ENCODE results near the gene FASN. TPM values are rescaled to one million over a fixed set of nuclear protein-coding genes. Genes with fewer than 3 reads are reported as not detected.
A peak's percentile ranks its signal among the peaks of the same experiment; 100 is the strongest.

The FASN gene
- total and polyA plus RNA-seq, 9 donors = 1.3 to 168 (median 42.7) TPM

GRCh38 chr17:82030470-82031302 is 67.3 kb downstream of the FASN start:
- TF ChIP-seq CTCF (IDR thresholded peaks at IDR 0.05) = peak; percentile 86 to 97 (median 96)
- TF ChIP-seq POLR2A (IDR thresholded peaks at IDR 0.05) = no peak
- no peak for TF ChIP-seq EP300 (IDR thresholded peaks at IDR 0.05)
- WGBS, 3 donors = 1 to 2% (median 1%) methylated on average over 43 to 94 of the region's 94 CpGs
- Histone ChIP-seq H3K27me3 (no peaks in the 10 kb centered on the region), H3K4me1 (ENCODE audit: insufficient read depth) (peaks cover 3% of the 10 kb centered on the region), H3K36me3 (no peaks in the 10 kb centered on the region), H3K9me3 (no peaks in the 10 kb centered on the region), H3K27ac (peak overlapping the region in 1 of 2 donors; percentile 23), H3K4me3 (peak overlapping the region; percentile 45)
- intact Hi-C loops (cut with DNase I) = loop anchor here (2.0 to 5.0 kb wide), 4 partner anchors 122 to 127 kb away; no protein-coding TSS in a partner anchor
- peak; percentile 77 to 90 (median 85) for DNase-seq

GRCh38 chr17:82029990-82030469 is 68.0 kb downstream of the FASN start:
- 56 to 65% (median 62%) methylated on average over 30 to 31 of the region's 31 CpGs for WGBS, 3 donors
- Histone ChIP-seq H3K9me3 (no peaks in the 10 kb centered on the region), H3K27me3 (no peaks in the 10 kb centered on the region), H3K4me3 (no peak overlapping the region), H3K27ac (no peak overlapping the region), H3K4me1 (ENCODE audit: insufficient read depth) (peaks cover 3% of the 10 kb centered on the region), H3K36me3 (no peaks in the 10 kb centered on the region)
- intact Hi-C loops (cut with DNase I) = loop anchor here (2.0 to 10.0 kb wide), 5 partner anchors 122 to 295 kb away; no protein-coding TSS in a partner anchor
- DNase-seq = no peak
- TF ChIP-seq POLR2A (IDR thresholded peaks at IDR 0.05) (no peak), CTCF (IDR thresholded peaks at IDR 0.05) (no peak), EP300 (IDR thresholded peaks at IDR 0.05) (no peak)

- no peak for TF ChIP-seq EP300 (IDR thresholded peaks at IDR 0.05)
- TF ChIP-seq CTCF (IDR thresholded peaks at IDR 0.05) = no peak
- no peak for TF ChIP-seq POLR2A (IDR thresholded peaks at IDR 0.05)
Measured at GRCh38 chr17:82029391-82029790, 68.6 kb downstream of the FASN start.

GRCh38 chr17:82028966-82029365 is 69.1 kb downstream of the FASN start:
- intact Hi-C loops (cut with DNase I) = loop anchor here in 1 of 4 donors (10.0 kb wide), 1 partner anchor 296 kb away; no protein-coding TSS in a partner anchor
- 93 to 97% (median 95%) methylated on average over 9 of the region's 9 CpGs for WGBS, 3 donors
- DNase-seq = no peak

More at GRCh38 chr17:82029391-82029790, 68.6 kb downstream of the FASN start:
- WGBS, 3 donors = 85 to 91% (median 89%) methylated on average over 16 of the region's 16 CpGs
- Histone ChIP-seq H3K4me1 (ENCODE audit: insufficient read depth) (peaks cover 3% of the 10 kb centered on the region), H3K27ac (no peak overlapping the region), H3K9me3 (no peaks in the 10 kb centered on the region), H3K4me3 (no peak overlapping the region), H3K27me3 (no peaks in the 10 kb centered on the region), H3K36me3 (no peaks in the 10 kb centered on the region)
- no peak for DNase-seq
- intact Hi-C loops (cut with DNase I) = loop anchor here in 1 of 4 donors (10.0 kb wide), 1 partner anchor 295 kb away; no protein-coding TSS in a partner anchor

More at GRCh38 chr17:82028966-82029365, 69.1 kb downstream of the FASN start:
- H3K36me3 ChIP-seq = no peaks in the 10 kb centered on the region
- H3K27ac ChIP-seq = no peak overlapping the region
- no peaks in the 10 kb centered on the region for H3K27me3 ChIP-seq
- H3K4me1 ChIP-seq (ENCODE audit: insufficient read depth) = peaks cover 6% of the 10 kb centered on the region
- TF ChIP-seq EP300 (IDR thresholded peaks at IDR 0.05) (no peak), POLR2A (IDR thresholded peaks at IDR 0.05) (no peak), CTCF (IDR thresholded peaks at IDR 0.05) (no peak)
- no peak overlapping the region for H3K4me3 ChIP-seq
- H3K9me3 ChIP-seq = no peaks in the 10 kb centered on the region

Other genes with a start within 250 kb of the FASN start
- 100 to 1,000 TPM; 230 to 435 (median 312) TPM for gene P4HB, start 237.7 kb downstream of the FASN start, total RNA-seq
- gene P4HB, start 237.7 kb downstream of the FASN start, polyA plus RNA-seq = 1,000 to 10,000 TPM in 1 of 2 donors, 100 to 1,000 TPM in 1; 222 to 2,080 TPM
- 100 to 1,000 TPM in 6 of 7 donors, 10 to 100 TPM in 1; 52.0 to 455 (median 318) TPM for gene ARHGDIA, start 226.9 kb downstream of the FASN start, total RNA-seq
- 100 to 1,000 TPM in 1 of 2 donors, 10 to 100 TPM in 1; 65.8 to 158 TPM for gene ARHGDIA, start 226.9 kb downstream of the FASN start, polyA plus RNA-seq
- gene ALYREF, start 206.7 kb downstream of the FASN start, total RNA-seq = 100 to 1,000 TPM in 1 of 7 donors, 10 to 100 TPM in 6; 27.2 to 160 (median 58.5) TPM
- 10 to 100 TPM; 14.2 to 34.1 TPM for gene ALYREF, start 206.7 kb downstream of the FASN start, polyA plus RNA-seq
- 100 to 1,000 TPM in 1 of 7 donors, 10 to 100 TPM in 6; 49.4 to 135 (median 81.0) TPM for gene ANAPC11, start 206.5 kb downstream of the FASN start, total RNA-seq
- gene ANAPC11, start 206.5 kb downstream of the FASN start, polyA plus RNA-seq = 100 to 1,000 TPM in 1 of 2 donors, 1 to 10 TPM in 1; 6.1 to 132 TPM
- 1 to 10 TPM in 5 of 7 donors, under 1 TPM in 2; 0.67 to 3.1 (median 1.4) TPM for gene NPB, start 196.0 kb downstream of the FASN start, total RNA-seq
- gene NPB, start 196.0 kb downstream of the FASN start, polyA plus RNA-seq = 1 to 10 TPM in 1 of 2 donors, under 1 TPM in 1; 0.43 to 1.3 TPM
- 10 to 100 TPM; 12.6 to 71.4 (median 25.7) TPM for gene PCYT2, start 186.8 kb downstream of the FASN start, total RNA-seq
- gene PCYT2, start 186.8 kb downstream of the FASN start, polyA plus RNA-seq = 10 to 100 TPM; 20.6 to 29.7 TPM
- 10 to 100 TPM; 12.6 to 17.7 (median 15.5) TPM for gene SIRT7, start 180.1 kb downstream of the FASN start, total RNA-seq
- 10 to 100 TPM in 1 of 2 donors, 1 to 10 TPM in 1; 3.4 to 15.2 TPM for gene SIRT7, start 180.1 kb downstream of the FASN start, polyA plus RNA-seq
- 10 to 100 TPM; 10.6 to 21.1 (median 16.3) TPM for gene MAFG, start 170.5 kb downstream of the FASN start, total RNA-seq
- gene MAFG, start 170.5 kb downstream of the FASN start, polyA plus RNA-seq = 10 to 100 TPM in 1 of 2 donors, 1 to 10 TPM in 1; 9.5 to 11.8 TPM
- 100 to 1,000 TPM in 1 of 7 donors, 10 to 100 TPM in 2, 1 to 10 TPM in 4; 1.5 to 119 (median 9.4) TPM for gene PYCR1, start 160.9 kb downstream of the FASN start, total RNA-seq
- gene PYCR1, start 160.9 kb downstream of the FASN start, polyA plus RNA-seq = 1 to 10 TPM; 6.1 to 8.1 TPM
- not detected for gene MYADML2, start 151.0 kb downstream of the FASN start, total RNA-seq
- not detected for gene MYADML2, start 151.0 kb downstream of the FASN start, polyA plus RNA-seq
- under 1 TPM in 3 of 7 donors, not detected in 4; 0.20 to 0.36 (median 0.24) TPM for gene NOTUM, start 137.0 kb downstream of the FASN start, total RNA-seq
- gene NOTUM, start 137.0 kb downstream of the FASN start, polyA plus RNA-seq = under 1 TPM in 1 of 2 donors, not detected in 1; 0.05 TPM
- gene ASPSCR1, start 120.6 kb downstream of the FASN start, total RNA-seq = 10 to 100 TPM; 18.0 to 39.9 (median 25.8) TPM
- 10 to 100 TPM in 1 of 2 donors, 1 to 10 TPM in 1; 1.6 to 24.3 TPM for gene ASPSCR1, start 120.6 kb downstream of the FASN start, polyA plus RNA-seq
- 10 to 100 TPM; 27.5 to 59.7 (median 35.3) TPM for gene CENPX, start 75.4 kb downstream of the FASN start, total RNA-seq
- gene CENPX, start 75.4 kb downstream of the FASN start, polyA plus RNA-seq = 10 to 100 TPM in 1 of 2 donors, 1 to 10 TPM in 1; 3.3 to 68.8 TPM
- gene LRRC45, start 74.9 kb downstream of the FASN start, total RNA-seq = 10 to 100 TPM in 1 of 7 donors, 1 to 10 TPM in 6; 3.5 to 16.4 (median 7.1) TPM
- gene LRRC45, start 74.9 kb downstream of the FASN start, polyA plus RNA-seq = 1 to 10 TPM in 1 of 2 donors, under 1 TPM in 1; 0.67 to 8.0 TPM
- 1 to 10 TPM; 1.2 to 7.8 (median 3.3) TPM for gene RAC3, start 66.6 kb downstream of the FASN start, total RNA-seq
- gene RAC3, start 66.6 kb downstream of the FASN start, polyA plus RNA-seq = 1 to 10 TPM in 1 of 2 donors, under 1 TPM in 1; 0.40 to 5.8 TPM
- 100 to 1,000 TPM in 6 of 7 donors, 10 to 100 TPM in 1; 87.6 to 217 (median 131) TPM for gene DCXR, start 60.5 kb downstream of the FASN start, total RNA-seq
- 100 to 1,000 TPM in 1 of 2 donors, 10 to 100 TPM in 1; 16.7 to 144 TPM for gene DCXR, start 60.5 kb downstream of the FASN start, polyA plus RNA-seq
- 10 to 100 TPM; 33.3 to 53.0 (median 44.7) TPM for gene RFNG, start 46.4 kb downstream of the FASN start, total RNA-seq
- gene RFNG, start 46.4 kb downstream of the FASN start, polyA plus RNA-seq = 10 to 100 TPM; 20.9 to 61.3 TPM
- gene GPS1, start 46.3 kb downstream of the FASN start, total RNA-seq = 10 to 100 TPM; 48.8 to 96.2 (median 80.1) TPM
- gene GPS1, start 46.3 kb downstream of the FASN start, polyA plus RNA-seq = 10 to 100 TPM; 12.4 to 77.8 TPM
- 10 to 100 TPM; 40.1 to 72.4 (median 67.7) TPM for gene DUS1L, start 32.4 kb downstream of the FASN start, total RNA-seq
- gene DUS1L, start 32.4 kb downstream of the FASN start, polyA plus RNA-seq = 10 to 100 TPM; 15.0 to 62.5 TPM
- gene CCDC57, start 114.6 kb upstream of the FASN start, total RNA-seq = 10 to 100 TPM; 22.9 to 65.0 (median 41.9) TPM
- 10 to 100 TPM in 1 of 2 donors, 1 to 10 TPM in 1; 7.7 to 22.2 TPM for gene CCDC57, start 114.6 kb upstream of the FASN start, polyA plus RNA-seq
- gene SLC16A3, start 130.8 kb upstream of the FASN start, total RNA-seq = 10 to 100 TPM; 10.5 to 23.2 (median 18.0) TPM
- 1 to 10 TPM; 3.5 to 5.0 TPM for gene SLC16A3, start 130.8 kb upstream of the FASN start, polyA plus RNA-seq
- 100 to 1,000 TPM in 5 of 7 donors, 10 to 100 TPM in 2; 46.0 to 160 (median 121) TPM for gene CSNK1D, start 175.5 kb upstream of the FASN start, total RNA-seq
- 100 to 1,000 TPM in 1 of 2 donors, 10 to 100 TPM in 1; 81.2 to 134 TPM for gene CSNK1D, start 175.5 kb upstream of the FASN start, polyA plus RNA-seq
- 1 to 10 TPM in 4 of 7 donors, under 1 TPM in 1, not detected in 2; 0.58 to 1.3 (median 1.1) TPM for gene CD7, start 219.4 kb upstream of the FASN start, total RNA-seq
- gene CD7, start 219.4 kb upstream of the FASN start, polyA plus RNA-seq = under 1 TPM in 1 of 2 donors, not detected in 1; 0.48 TPM
- gene SECTM1, start 235.5 kb upstream of the FASN start, total RNA-seq = 10 to 100 TPM in 1 of 7 donors, 1 to 10 TPM in 6; 3.9 to 20.8 (median 9.1) TPM
- 1 to 10 TPM; 2.1 to 7.9 TPM for gene SECTM1, start 235.5 kb upstream of the FASN start, polyA plus RNA-seq

All from ovary (tissue), 9 donors.